Calu3 (cell line): ENCODE results near the gene ATG7. TPM values are rescaled to one million over a fixed set of nuclear protein-coding genes. Genes with fewer than 3 reads are reported as not detected.

Experiments used
- BruUV-seq: library from RNA; stranded (reverse); fragments of 400-500 nt; replicated peaks from 2 replicates; lab custom pipeline; 2021; lab: Mats Ljungman, UMichigan
- CTCF ChIA-PET: fragments of 300-600 bp; sonication (Branson Sonifier 250); formaldehyde crosslinking; loops from one replicate; lab custom pipeline; 2022; ENCODE audit warnings: antibody characterized with exemption; lab: Charles Lee
- DNase-seq: peaks from one replicate; pipeline ENCODE4 v3.0.0; 2022
- H3K27ac Mint-ChIP-seq: one replicate; pipeline ENCODE4 v1.8.0; 2022; ENCODE audit warnings: mixed read lengths; ENCODE audit not compliant: unreplicated experiment
- H3K27me3 Mint-ChIP-seq: one replicate; pipeline ENCODE4 v1.8.0; 2022; ENCODE audit warnings: mixed read lengths; ENCODE audit not compliant: unreplicated experiment
- H3K36me3 Mint-ChIP-seq: one replicate; pipeline ENCODE4 v1.8.0; 2022; ENCODE audit warnings: mild to moderate bottlenecking, moderate library complexity, mixed read lengths; ENCODE audit not compliant: insufficient read depth, unreplicated experiment
- H3K4me1 Mint-ChIP-seq: one replicate; pipeline ENCODE4 v1.8.0; 2022; ENCODE audit warnings: mild to moderate bottlenecking, low read depth, mixed read lengths; ENCODE audit not compliant: unreplicated experiment
- H3K4me3 Mint-ChIP-seq: one replicate; pipeline ENCODE4 v1.8.0; 2022; ENCODE audit warnings: mild to moderate bottlenecking, low read depth, moderate library complexity, mixed read lengths; ENCODE audit not compliant: unreplicated experiment
- H3K9me3 Mint-ChIP-seq: one replicate; pipeline ENCODE4 v1.8.0; 2022; ENCODE audit warnings: low read depth, mixed read lengths; ENCODE audit not compliant: unreplicated experiment
- intact Hi-C: fragments of 100-400 bp; cut with micrococcal nuclease; formaldehyde crosslinking; loops from one replicate; pipeline ENCODE4 v1.10.0; 2022; ENCODE audit not compliant: unreplicated experiment
- total RNA-seq: library from RNA; stranded (reverse); gene quantifications from 2 replicates; pipeline ENCODE4 v1.2.3, GENCODE V29; 2022
- TF ChIP-seq, protein P1 (sequence below): fragments of 200-600 bp; IDR thresholded peaks from one replicate; pipeline ENCODE4 v1.8.0; 2022; ENCODE audit warnings: antibody characterized with exemption; ENCODE audit not compliant: unreplicated experiment

Gene ATG7
- total RNA-seq, 1 experiment from 2014 or later, result 37.3 TPM

GRCh38 chr3:11596387-11596786 is 324.2 kb downstream of the ATG7 start:
- DNase-seq, result no peak
- BruUV-seq, result no TSS peak
- Mint-ChIP-seq H3K36me3 (peaks cover 6% of the 10 kb centered on the region), H3K27me3 (no peaks in the 10 kb centered on the region), H3K4me3 (no peak overlapping the region), H3K27ac (no peak overlapping the region), H3K4me1 (peaks cover 38% of the 10 kb centered on the region), H3K9me3 (no peaks in the 10 kb centered on the region)
- TF ChIP-seq, protein P1, sequence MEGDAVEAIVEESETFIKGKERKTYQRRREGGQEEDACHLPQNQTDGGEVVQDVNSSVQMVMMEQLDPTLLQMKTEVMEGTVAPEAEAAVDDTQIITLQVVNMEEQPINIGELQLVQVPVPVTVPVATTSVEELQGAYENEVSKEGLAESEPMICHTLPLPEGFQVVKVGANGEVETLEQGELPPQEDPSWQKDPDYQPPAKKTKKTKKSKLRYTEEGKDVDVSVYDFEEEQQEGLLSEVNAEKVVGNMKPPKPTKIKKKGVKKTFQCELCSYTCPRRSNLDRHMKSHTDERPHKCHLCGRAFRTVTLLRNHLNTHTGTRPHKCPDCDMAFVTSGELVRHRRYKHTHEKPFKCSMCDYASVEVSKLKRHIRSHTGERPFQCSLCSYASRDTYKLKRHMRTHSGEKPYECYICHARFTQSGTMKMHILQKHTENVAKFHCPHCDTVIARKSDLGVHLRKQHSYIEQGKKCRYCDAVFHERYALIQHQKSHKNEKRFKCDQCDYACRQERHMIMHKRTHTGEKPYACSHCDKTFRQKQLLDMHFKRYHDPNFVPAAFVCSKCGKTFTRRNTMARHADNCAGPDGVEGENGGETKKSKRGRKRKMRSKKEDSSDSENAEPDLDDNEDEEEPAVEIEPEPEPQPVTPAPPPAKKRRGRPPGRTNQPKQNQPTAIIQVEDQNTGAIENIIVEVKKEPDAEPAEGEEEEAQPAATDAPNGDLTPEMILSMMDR, result no peak
- CTCF ChIA-PET, result no interaction called here
- intact Hi-C loops, result no loop called here

DNA sequence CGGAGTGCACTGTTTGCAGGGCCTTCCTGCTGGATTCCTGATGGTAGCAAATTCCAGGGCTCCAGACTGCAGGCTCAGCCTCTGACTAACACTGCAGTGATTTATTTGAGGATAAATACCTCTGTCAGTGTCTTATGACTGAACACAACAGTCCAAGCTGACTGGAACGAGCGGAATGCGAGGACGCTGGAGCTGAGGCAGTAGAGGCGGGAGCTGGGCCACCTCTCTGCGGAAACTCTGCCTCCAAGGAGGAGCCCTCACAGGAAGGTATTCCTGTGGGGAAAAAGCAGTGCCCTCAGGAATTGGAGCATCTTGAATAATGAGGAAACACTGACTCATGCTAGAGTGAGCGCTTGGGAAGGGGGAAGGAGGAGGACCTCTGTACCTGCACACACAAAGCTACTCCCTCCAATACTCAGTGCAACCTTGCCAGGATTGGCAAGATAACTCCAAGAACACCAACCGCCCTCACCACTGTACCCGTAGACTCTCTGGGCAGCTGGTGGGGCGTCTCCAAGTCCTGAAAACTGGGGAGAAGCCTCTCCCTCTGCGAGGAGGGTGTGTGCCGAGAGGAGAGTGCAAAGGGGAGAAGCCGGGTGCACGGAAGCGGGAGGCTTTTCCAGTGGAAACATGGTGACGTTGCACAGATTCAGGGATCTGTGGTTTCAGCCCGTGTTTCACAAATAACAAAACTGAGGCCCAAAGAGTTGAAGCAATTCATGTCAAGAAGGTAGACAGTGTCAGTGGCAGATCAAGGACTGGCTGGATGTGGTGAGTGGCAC is 328.5 kb downstream of the ATG7 start:
- intact Hi-C loops, result no loop called here
- Mint-ChIP-seq H3K9me3 (no peaks in the 10 kb centered on the region), H3K27me3 (no peaks in the 10 kb centered on the region), H3K36me3 (peaks cover 6% of the 10 kb centered on the region), H3K4me3 (no peak overlapping the region), H3K4me1 (peaks cover 13% of the 10 kb centered on the region), H3K27ac (no peak overlapping the region)
- BruUV-seq, result no TSS peak
- no peak for DNase-seq
- CTCF ChIA-PET, result interaction anchor here (0.6 to 0.7 kb wide), 2 partner anchors 11 to 51 kb away, joined by 6 to 14 read pairs; no protein-coding TSS in a partner anchor
- TF ChIP-seq, protein P1, result no peak

GRCh38 chr3:11601446-11602238 is 329.4 kb downstream of the ATG7 start:
- H3K36me3 Mint-ChIP-seq, result peaks cover 6% of the 10 kb centered on the region

GRCh38 chr3:11602239-11602840 is 330.1 kb downstream of the ATG7 start:
- Mint-ChIP-seq H3K4me3 (no peak overlapping the region), H3K4me1 (peaks cover 13% of the 10 kb centered on the region), H3K9me3 (no peaks in the 10 kb centered on the region), H3K27me3 (no peaks in the 10 kb centered on the region), H3K27ac (no peak overlapping the region), H3K36me3 (peaks cover 6% of the 10 kb centered on the region)
- TF ChIP-seq, protein P1, result no peak
- BruUV-seq, result no TSS peak
- no peak for DNase-seq
- intact Hi-C loops, result no loop called here
- CTCF ChIA-PET, result interaction anchor here (0.7 kb wide), 1 partner anchor 108 kb away, joined by 3 read pairs; no protein-coding TSS in a partner anchor

More at GRCh38 chr3:11601446-11602238, 329.4 kb downstream of the ATG7 start:
- Mint-ChIP-seq H3K27me3 (no peaks in the 10 kb centered on the region), H3K9me3 (no peaks in the 10 kb centered on the region), H3K4me3 (no peak overlapping the region), H3K27ac (no peak overlapping the region), H3K4me1 (peaks cover 13% of the 10 kb centered on the region)
- intact Hi-C loops, result no loop called here
- CTCF ChIA-PET, result interaction anchor here (0.7 kb wide), 1 partner anchor 109 kb away, joined by 3 read pairs; no protein-coding TSS in a partner anchor
- DNase-seq, result no peak
- TF ChIP-seq, protein P1, result no peak
- BruUV-seq, result no TSS peak
